PFSK-1 (cell line): Measurements from ENCODE around the gene MLF2.

ENCODE experiments used
- FOXP2 ChIP-seq: optimal IDR thresholded peaks from 2 replicates; pipeline ENCODE3; 2011; ENCODE audit warnings: borderline replicate concordance, control low read depth, inconsistent platforms; ENCODE audit not compliant: insufficient read depth; ENCODE audit errors: extremely low read length, extremely low read depth
- POLR2AphosphoS5 ChIP-seq: IDR thresholded peaks from 2 replicates; pipeline ENCODE4 v1.6.1; 2012; ENCODE audit warnings: low read depth, mild to moderate bottlenecking, control low read depth, low read length, moderate library complexity
- SIN3A ChIP-seq: IDR thresholded peaks from 2 replicates; pipeline ENCODE4 v1.6.1; 2012; ENCODE audit warnings: mild to moderate bottlenecking, low read length, moderate library complexity, borderline replicate concordance; ENCODE audit not compliant: insufficient read depth
- TAF1 ChIP-seq: IDR thresholded peaks from 2 replicates; pipeline ENCODE4 v1.6.1; 2012; ENCODE audit warnings: low read length, control low read depth, borderline replicate concordance; ENCODE audit not compliant: insufficient read depth
- TF ChIP-seq, protein P1 (sequence below), 2 experiments: IDR thresholded peaks; 2 replicates each; pipeline versions ENCODE4 v1.6.1 to v1.8.0; 2011 to 2012; ENCODE audit warnings: low read depth in 2 of 2, low read length in 2 of 2, control low read depth in 1 of 2, inconsistent platforms in 1 of 2, mild to moderate bottlenecking in 1 of 2, moderate library complexity in 1 of 2; ENCODE audit not compliant: insufficient read depth in 1 of 2

DNA sequence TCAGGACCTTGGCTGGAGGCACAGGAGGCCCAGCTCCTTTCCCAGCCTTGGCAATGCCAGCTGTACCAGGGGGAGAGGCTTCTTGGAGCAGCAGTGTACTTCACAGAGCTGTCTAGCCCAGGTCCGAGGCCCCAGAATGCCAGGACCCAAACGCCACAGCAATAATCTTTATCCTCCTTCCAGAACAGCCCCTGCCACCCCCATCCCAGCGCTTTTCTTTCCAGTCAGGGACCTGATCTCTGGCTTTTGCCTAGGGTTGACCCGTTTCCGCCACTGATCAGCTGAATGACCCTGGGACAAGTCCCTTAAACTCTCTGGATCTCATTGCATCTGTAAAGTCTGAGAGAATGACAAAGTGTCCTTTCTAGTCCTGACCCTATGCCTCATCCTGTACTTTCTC is 24.4 kb upstream of the MLF2 start:
- TF ChIP-seq SIN3A (no peak), FOXP2 (no peak), POLR2AphosphoS5 (no peak), TAF1 (no peak)
- TF ChIP-seq, protein P1, sequence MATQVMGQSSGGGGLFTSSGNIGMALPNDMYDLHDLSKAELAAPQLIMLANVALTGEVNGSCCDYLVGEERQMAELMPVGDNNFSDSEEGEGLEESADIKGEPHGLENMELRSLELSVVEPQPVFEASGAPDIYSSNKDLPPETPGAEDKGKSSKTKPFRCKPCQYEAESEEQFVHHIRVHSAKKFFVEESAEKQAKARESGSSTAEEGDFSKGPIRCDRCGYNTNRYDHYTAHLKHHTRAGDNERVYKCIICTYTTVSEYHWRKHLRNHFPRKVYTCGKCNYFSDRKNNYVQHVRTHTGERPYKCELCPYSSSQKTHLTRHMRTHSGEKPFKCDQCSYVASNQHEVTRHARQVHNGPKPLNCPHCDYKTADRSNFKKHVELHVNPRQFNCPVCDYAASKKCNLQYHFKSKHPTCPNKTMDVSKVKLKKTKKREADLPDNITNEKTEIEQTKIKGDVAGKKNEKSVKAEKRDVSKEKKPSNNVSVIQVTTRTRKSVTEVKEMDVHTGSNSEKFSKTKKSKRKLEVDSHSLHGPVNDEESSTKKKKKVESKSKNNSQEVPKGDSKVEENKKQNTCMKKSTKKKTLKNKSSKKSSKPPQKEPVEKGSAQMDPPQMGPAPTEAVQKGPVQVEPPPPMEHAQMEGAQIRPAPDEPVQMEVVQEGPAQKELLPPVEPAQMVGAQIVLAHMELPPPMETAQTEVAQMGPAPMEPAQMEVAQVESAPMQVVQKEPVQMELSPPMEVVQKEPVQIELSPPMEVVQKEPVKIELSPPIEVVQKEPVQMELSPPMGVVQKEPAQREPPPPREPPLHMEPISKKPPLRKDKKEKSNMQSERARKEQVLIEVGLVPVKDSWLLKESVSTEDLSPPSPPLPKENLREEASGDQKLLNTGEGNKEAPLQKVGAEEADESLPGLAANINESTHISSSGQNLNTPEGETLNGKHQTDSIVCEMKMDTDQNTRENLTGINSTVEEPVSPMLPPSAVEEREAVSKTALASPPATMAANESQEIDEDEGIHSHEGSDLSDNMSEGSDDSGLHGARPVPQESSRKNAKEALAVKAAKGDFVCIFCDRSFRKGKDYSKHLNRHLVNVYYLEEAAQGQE (IDR thresholded peaks at IDR 0.05; ENCODE audit: insufficient read depth in 1 of 2, low read depth in 2 of 2, low read length in 2 of 2), result no peak
